Medulla oblongata (tissue), 1 donor: Measurements from ENCODE around the gene GRAMD1B.
"Not testable (repeated sequence)": the region's sequence is repeated elsewhere in the genome, so short reads cannot be mapped to it uniquely, and the experiment has no call there.

ENCODE experiments used
- DNase-seq: peaks from one replicate; pipeline ENCODE4 v3.0.0-alpha.2; 2015; ENCODE audit errors: extremely low spot score

Gene GRAMD1B

DNA sequence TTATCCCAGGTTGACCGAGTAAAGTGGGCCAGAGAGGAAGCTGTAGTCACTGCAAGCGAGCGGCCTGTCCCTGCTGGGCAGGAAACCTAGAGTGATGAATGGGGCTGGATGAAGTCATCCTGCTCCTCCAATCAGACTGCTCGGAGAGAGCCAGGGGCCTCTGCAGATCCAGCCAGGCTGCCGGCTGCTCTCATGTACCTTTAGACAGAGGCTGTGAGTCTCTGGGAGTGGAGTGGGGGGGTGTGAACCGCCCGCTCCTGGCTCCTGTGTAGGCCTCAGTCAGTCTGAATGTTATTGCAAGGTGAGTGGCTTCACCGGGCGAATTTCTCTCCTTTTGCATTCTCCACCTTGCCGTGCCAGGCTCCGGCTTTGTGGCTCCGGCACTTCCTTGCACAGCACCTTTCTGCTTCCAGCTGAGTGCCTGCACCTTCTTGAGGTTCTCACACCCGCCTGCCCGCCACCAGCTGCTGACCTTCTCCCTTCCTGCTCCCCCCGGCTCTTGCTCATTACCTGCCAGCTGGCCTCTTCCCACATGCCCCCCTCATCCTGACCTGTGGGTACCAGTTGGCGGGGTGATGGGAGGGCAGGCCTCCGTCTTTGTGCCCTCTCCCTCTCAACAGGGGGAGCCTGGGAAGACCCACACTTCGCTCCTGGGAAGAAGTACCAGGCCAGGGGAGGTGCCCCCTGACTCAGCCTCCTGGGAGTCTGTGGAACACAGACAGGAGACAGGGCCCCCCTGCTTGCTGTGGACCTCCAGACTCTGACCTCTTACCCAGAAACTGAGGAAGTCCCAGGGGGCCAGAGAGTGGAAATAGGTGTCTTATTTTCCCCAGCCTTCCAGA lies 79.9 kb downstream of the GRAMD1B start:
- peak; percentile 74 for DNase-seq

DNA sequence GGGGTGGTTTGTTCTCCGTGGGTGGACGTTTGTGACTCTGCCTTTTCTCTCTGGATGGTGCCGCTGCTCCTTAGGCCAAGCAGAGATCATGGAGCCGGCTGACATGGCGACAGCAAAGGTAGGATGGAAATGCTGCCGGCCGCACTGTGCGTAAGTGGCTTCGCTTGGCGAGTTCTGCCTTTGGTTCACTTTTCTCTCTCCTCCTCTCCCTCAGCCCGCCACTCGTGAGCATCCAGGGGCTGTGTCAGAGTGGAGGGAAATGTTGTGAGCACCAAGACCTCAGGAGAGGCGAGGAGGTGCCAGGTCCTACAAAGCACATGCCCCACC lies 80.5 kb downstream of the GRAMD1B start:
- DNase-seq, result no peak

DNA sequence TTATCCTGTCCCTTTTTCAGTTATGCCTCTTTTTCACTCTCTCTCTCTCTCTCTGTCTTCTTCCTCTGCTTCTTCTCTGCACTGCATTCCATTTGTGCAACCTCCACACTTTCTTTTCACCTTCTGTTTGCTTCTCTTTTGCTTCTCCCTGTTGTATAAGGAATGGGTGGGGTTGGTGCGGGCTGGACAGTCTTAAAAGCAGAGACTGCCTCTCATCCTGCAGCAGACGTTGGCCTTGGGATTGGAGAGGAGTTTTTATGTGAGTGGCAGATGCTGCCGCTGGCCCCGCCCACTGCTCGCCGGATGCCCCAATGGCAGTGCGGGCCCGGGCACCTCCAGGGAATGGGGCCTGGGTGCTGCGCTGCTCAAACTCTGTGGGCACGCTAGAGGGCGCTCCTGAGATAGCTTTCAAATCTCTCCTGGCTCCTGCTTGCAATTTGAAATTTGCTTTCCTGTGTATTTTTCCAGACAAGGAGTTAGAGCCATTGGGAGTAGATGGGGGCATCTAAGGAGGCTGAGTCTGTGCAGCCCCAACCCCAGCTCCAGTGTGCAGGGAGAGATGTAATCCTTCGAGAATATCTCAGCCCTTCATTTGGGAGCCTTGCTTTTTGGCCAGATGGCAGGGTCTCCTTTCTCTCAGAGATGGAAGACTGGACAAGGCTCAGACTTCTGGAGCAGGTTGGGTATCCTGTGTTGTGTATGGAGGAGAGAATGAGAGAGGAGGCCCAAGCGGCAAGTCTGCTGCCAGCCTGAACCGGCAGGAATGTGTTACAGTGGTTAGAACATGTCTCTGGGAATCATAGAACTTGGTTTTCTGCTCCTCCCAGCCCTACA lies 81.2 kb downstream of the GRAMD1B start:
- DNase-seq, result peak; percentile 93

DNA sequence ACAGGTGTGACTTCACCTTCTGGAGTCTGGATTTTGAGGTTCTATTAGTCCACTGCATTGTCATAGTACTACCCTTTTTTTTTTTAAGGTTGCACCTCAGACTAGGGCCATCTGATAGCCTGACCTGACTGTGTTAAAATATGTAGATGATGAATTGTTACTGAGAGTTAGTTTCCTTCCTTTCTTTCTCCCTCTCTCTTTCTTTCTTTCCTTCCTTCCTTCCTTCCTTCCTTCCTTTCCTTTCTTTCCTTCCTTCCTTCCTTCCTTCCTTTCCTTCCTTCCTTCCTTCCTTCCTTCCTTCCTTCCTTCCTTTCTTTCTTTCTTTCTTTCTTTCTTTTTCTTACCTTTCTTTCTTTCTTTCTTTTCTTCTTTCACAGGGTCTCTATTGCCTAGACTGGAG lies 83.2 kb downstream of the GRAMD1B start:
- DNase-seq, result not testable (repeated sequence)

DNA sequence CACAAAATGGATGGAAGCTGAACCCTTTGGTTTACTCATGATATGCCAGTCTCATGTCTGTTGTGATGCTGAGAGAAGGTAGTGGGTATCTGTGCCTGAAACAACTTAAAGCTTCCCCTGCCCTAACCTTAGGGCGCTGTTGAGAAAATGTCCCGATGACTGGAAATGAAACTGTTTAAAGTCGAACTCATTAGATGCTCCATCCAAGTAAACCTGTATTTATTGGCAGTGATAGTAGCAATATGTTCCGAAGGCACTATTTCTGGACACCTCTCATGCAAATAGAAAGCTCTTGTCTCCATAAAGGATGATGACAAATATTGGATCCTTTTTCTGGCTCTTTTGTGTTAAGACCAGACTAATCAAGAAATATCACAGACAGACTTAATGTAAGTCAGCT lies 86.2 kb downstream of the GRAMD1B start:
- no peak for DNase-seq

DNA sequence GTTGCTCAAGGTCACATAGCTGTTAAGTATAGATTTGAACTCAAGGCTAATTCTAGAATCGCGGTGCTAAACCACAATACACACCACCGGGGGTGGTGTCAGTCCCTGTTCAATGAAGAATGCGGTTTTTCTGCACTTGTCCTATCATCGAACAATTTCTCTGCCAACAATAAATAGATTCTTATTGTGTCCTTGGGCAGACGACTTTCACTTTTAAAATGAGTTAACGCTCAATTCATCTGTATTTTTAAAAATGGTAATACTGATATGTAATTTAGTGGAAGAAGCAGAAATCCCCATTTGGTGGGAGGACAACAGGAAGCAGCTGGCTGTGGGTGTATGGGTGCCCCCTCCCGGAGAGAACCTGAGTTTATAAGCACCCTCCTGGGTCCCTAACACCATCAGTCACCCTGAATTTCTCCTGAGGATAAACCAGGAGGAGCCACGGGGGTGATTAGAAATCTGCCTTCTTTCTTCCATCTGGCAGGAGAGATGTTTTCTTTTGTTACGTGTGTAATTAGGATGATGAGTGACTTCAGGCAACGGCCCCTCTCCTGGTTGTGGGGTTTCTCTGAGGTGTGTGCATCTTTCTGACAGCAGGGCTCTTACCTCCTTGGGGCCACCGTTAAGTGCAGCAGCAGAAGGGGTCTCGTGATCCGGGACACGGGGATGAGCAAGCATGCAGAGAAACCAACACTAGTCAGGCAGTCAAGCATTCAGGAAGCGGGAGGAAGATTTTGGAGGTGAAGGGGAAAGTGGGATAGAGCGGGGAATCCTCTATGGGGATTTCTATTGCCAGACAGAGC lies 87.7 kb downstream of the GRAMD1B start:
- DNase-seq, result no peak

DNA sequence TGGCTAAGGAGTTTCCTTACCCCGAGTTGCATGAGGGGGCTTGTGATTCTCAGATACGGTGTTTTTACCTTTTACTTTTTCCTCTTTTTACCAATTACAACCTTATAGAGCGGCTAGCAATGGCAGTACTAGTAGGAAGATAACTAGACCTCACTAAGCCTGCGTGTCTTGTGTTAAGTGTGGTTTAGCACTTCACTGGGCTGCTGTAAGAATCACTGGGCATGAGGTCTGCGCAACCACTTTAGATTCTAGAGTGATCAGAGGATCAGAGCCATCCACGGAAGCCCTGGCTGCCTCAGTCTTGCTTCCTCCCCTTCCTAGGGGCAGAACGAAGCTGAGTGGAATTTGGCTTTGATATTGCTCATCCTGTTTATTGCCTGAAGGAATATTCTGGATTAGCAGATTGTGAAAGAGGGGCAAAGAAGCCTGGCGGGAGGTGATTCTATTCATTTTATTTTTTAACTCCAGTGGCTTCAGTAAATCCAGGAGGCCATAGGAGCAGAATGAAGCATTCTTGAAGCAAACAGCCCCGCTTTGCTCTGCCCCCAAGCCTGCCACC lies 88.5 kb downstream of the GRAMD1B start:
- DNase-seq, result no peak

DNA sequence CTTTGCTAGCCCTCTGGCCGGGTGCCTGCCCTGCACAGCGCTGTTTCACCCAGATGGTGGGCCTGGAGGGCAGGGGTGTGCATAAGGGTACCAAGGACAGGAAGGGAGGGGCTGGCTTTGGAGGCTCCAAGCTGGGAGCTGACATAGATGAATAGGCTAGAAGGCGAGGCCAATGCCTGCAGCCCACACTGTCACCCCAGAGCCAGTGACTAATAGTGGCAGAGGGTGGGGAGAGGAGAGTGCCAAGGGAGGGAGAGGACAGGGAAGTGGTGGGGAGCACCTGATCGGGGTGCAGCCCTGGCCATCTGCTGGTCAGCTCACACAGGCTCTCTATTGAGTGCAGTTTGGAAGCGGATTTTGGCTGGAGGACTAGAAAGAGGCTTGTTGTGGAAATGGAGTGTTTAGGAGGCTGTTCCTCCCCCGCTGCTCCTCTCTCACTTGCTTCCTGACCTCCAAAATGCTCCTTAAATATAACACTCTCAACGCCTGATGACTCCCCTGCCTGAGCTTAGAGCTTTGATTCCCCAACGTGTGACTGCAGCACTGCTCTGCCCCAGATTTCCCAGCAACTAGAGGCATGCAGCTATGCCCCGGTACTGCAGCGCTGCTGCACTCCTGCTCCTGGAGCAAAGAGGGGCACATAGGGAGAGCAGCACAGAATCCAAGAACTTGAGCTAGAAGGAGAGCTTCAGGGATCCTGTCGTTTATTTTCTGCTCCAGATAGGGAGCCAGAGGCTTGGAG lies 89.2 kb downstream of the GRAMD1B start:
- DNase-seq, result peak; percentile 51

DNA sequence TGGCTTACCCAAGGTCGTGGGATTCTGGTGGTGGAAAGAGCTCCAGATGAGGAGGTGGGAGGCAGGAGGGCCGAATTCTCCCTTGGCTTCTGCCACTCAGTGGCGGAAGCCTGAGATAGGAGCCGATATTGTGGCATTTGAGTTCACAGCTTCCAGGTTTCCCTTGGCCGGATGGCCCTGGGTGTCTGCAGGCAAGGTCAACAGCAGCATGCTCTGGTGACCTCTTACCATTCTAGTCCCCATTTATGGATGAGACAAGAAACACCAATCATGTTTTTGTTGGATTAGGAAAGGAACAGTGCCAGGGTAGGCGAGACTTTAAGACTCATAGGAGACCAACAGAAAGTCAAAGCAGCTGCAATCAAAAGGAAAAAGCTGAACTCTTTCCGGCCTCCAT lies 89.7 kb downstream of the GRAMD1B start:
- no peak for DNase-seq

DNA sequence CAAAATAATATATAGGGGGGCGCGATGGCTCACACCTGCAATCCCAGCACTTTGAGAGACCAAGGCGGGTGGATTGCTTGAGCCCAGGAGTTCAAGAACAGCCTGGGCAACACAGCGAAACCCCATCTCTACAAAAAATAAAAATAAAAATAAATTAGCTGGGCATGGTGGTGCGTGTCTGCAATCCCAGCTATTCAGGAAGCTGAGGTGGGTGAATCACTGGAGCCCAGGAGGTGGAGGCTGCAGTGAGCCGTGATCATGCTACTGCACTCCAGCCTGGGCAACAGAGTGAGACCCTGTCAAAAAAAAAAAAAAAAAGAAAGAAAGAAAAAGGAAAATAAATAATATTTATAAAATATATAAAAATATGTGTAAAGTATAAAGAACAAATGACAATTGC lies 90.4 kb downstream of the GRAMD1B start:
- not testable (repeated sequence) for DNase-seq

DNA sequence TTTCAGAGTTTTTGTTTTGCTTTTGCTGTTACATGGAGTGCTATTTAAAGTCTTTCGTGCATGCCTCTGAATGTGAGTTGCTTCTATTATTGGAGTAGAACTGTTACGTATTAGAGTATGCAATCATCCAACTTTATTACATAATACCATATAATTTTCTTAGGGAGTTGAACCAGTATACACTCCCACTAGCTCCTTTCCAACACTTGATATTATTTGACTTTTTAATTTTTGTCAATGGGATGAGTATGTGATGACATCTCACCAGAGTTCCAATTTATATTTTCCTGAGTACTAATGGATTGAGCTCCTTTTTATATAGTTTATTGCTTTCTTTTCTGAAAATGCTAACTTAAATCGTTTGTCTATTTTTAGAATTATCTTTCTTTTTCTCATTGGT lies 90.9 kb downstream of the GRAMD1B start:
- DNase-seq, result no peak

DNA sequence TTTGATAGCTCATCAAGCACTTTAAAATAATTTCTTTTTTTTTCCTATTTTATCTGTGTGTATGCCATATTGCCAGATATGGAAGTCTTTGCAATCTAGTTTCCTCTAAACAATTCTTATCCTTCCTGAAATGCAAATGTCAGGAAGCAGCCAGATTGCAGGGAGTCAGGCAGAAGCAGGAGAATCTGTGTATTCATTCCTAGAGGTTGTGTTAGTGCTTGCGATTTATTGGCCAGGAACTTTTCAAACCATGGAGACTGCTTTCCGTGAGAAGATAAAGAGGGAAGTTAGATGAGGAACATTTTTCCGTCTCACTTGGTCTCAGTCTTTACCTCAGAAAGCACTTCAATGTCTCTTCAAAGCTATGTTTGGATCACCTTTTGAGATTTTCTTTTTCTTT lies 91.9 kb downstream of the GRAMD1B start:
- no peak for DNase-seq

DNA sequence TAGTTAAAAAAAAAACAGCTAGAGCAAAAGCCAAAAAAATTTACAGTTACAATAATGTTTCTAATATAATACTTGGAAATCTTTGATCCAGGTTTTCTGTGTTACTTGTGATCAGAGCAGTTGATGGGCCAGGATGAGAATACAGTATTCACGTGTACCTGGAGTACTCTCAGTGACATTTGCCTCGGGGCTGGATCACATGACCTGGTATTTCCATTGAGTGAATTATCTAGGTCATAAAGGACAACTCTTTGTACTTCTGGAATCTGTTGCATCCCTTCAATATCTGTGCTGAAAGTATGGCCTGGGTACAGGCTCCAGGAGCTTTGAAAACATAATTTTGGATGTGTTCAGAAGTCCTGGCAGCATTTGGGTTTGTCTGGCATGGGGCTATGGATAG lies 93.5 kb downstream of the GRAMD1B start:
- no peak for DNase-seq

DNA sequence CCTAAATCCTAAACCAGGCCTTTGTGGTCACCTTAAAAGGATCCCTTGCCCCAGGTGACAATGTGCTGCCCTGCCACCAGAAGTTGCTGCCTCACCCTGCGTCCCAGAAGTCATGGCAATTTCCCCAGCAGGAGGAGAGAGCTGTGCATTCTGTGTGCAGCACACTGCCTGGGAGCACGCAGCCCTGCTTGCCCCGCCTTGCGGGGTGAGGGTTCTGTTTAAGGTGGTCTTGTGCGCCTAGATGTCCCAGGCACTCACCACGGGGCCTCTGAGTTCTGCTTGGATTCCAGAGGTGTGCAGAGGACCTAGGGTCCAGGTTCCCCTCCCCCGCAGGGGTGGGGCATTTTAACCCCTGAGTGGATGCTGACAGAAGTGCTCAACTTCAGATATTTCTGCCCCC lies 95.0 kb downstream of the GRAMD1B start:
- no peak for DNase-seq

DNA sequence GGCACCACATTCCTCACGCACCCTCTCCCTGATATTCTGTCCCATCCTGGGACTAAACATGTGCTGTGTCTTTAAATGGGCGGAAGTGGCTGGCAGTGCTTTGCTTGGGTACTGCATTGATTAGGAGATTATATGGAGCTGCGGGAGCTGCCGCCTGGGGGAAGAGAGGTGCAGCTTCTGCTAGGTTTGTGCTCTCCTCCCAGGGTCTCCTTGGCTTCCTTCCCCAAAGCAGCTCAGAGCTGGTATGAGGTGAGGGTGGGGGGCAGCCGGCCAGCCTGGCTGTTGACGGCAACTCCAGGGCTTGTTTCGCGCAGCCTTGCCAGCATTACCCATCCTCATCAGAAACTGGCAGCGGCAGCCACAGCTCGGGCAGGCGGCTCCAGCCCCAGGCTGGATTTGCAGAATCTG lies 95.4 kb downstream of the GRAMD1B start:
- peak; percentile 47 for DNase-seq

DNA sequence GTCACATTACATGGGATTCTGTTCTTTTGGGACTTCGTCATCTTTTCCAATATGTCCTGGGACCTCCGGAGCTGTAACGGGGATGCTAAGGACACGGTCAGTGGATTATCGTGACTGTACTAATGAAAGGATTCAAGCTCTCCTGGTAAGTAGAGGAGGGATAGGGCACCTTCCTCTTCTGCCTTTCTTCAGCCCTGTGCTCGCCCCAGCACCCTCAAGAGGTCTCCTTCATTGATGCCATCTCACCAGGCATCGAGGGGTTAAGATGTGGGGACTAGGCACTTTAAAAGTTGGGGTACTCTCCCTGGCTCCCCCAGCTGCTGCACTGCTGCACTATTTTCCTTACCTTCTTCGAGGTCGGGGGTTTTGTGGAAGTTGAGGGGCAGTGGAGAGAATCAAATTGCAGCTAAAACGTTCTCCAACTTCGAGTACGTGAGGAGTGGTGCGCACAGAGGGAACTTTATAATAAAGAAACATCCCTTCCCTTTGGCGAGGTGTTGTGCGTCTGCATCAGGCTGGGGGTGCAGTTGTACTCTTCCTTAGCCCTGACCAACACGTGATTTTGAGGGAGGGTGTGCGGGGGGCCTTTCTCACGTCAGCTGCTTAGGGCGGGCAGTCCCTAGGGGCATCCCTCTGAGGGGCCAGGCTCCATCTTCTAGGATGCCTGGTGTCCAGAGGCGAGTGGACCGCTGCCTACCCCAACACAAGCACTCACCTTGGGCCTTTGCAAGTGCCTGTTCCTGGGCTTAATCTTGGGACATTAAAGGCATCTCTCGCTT lies 96.1 kb downstream of the GRAMD1B start:
- peak; percentile 67 for DNase-seq

DNA sequence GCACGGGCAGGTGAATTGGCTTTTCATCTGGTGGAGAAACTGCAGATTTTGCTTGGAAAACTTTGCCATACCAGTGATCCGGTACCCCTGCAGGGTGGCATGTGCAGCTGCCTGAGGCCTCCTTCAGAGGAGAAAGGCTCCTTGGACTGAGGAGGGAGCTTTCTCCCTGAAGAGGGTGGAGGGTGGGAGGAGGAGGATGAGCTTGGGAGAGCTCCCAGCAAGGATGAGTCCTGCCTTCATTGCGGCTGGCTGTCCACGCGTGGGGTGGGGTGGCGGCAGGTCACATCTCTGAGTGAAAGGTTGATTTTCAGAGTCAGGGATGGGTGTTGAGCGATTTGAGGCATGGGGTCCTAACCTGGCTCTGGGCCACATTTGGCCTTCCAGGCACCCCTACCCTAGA lies 96.8 kb downstream of the GRAMD1B start:
- DNase-seq, result no peak

DNA sequence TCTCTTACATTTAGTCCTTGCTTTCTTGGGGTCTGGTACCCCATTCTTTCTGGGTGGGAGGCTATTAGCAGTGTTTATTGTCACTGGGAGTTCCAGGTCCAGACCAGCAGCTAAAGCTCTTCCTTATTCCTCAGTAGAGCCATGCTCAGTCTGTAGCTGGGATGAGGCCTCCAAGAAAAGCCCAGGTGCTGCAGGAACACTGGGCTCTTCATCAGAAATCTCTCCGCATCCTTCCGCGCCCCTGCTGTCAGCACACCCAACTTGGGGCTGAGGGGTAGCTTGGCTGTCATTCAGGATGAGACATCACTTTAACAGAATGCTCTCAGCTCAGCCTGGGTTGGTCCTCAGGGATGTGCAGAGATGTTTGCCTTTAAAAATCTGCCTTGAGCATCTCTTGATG lies 97.5 kb downstream of the GRAMD1B start:
- DNase-seq, result no peak

DNA sequence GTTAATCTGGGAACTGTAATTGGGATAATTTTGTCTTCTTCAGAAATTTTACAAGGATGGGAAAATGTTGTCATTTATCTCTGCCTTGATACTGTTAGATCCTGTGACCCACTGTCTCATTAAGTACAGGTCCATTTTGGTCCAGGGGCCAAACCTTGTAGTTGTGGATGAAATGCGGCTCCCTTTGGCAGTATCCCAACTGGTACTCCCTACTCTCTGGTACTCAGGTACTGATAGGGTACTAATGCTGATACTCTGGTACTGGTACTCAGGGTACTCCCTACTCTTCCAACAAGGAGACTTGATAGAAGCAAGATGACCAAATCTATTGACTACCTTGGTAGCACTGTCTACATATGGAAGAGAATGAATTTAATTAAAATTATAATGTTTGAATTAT lies 97.9 kb downstream of the GRAMD1B start:
- DNase-seq, result no peak

DNA sequence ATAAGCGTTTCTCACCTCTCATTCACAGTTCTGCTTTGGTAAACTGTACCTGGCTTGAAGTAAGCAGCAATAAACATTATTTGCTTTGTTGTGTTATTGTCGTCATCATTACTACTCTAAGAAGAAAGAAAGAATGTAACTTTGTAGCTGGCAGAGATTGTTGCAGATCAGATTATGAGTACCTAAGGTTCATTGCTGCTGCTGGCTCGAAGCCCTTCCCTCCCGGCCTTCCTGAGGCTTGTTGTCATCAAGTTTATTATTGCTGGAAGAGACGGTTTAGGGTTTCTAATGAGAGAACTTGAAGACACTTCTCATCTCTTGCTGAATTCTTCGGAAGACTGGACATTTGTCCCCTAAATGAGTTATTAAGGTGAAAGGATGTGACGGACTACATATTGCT lies 101.3 kb downstream of the GRAMD1B start:
- DNase-seq, result no peak

DNA sequence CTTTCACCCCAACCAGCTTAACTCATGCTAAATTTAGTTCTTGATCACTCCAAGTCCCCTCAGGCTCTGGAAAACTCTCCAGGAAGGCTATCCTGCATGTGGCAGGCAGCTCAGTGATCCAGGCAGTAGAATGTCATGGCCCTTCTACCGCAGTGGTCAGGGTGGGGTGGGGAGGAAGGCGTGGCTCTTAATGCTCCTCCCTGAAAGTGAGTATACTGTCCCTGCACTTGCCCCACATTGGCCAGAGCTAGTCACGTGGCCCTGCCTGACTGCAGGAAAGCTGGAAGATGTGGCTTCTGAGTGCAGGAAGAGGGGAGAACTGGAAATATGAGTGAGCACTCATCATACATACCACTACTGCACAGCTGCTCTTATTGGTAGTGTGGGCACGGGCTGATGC lies 102.1 kb downstream of the GRAMD1B start:
- DNase-seq, result no peak
